Liver (tissue), 9 donors: ENCODE measurements around the gene WNT2. TPM values are rescaled to one million over a fixed set of nuclear protein-coding genes. Genes with fewer than 3 reads are reported as not detected.

Experiments used
- DNase-seq: peaks from one replicate; pipeline ENCODE4 v3.0.0-alpha.2; 2017; ENCODE audit warnings: low spot score
- H3K27ac ChIP-seq, 2 donors: one replicate each; pipeline ENCODE4 v1.7.0; 2013; ENCODE audit warnings: inconsistent platforms in 2 of 2, low read length in 2 of 2, control low read depth in 1 of 2, low read depth in 1 of 2, mild to moderate bottlenecking in 1 of 2
- H3K27me3 ChIP-seq, 4 donors: one replicate each; pipeline versions ENCODE4 v1.6.1 to v1.7.0; 2013; ENCODE audit warnings: low read length in 3 of 4, inconsistent platforms in 1 of 4, mild to moderate bottlenecking in 1 of 4, moderate library complexity in 1 of 4; ENCODE audit not compliant: control insufficient read depth in 4 of 4, insufficient read depth in 4 of 4
- H3K36me3 ChIP-seq, 4 donors: one replicate each; pipeline versions ENCODE4 v1.6.1 to v1.7.0; 2013; ENCODE audit warnings: low read length in 3 of 4, mild to moderate bottlenecking in 3 of 4, low read depth in 1 of 4, moderate library complexity in 1 of 4; ENCODE audit not compliant: control insufficient read depth in 4 of 4, insufficient read depth in 3 of 4
- H3K4me1 ChIP-seq, 4 donors: one replicate each; pipeline versions ENCODE4 v1.6.1 to v1.7.0; 2013; ENCODE audit warnings: low read length in 3 of 4, mild to moderate bottlenecking in 3 of 4, moderate library complexity in 1 of 4; ENCODE audit not compliant: control insufficient read depth in 4 of 4, insufficient read depth in 4 of 4
- H3K4me3 ChIP-seq, 3 donors: one replicate each; pipeline versions ENCODE4 v1.6.1 to v1.7.0; 2013; ENCODE audit warnings: low read length in 3 of 3, control low read depth in 1 of 3, low read depth in 1 of 3, mild to moderate bottlenecking in 1 of 3
- H3K9ac ChIP-seq, 2 donors: one replicate each; pipeline ENCODE4 v1.7.0; 2013; ENCODE audit warnings: low read length in 2 of 2, mild to moderate bottlenecking in 2 of 2, moderate library complexity in 2 of 2, control low read depth in 1 of 2, low read depth in 1 of 2
- H3K9me3 ChIP-seq, 4 donors: one replicate each; pipeline versions ENCODE4 v1.6.1 to v1.7.0; 2013; ENCODE audit warnings: low read length in 3 of 4; ENCODE audit not compliant: control insufficient read depth in 4 of 4
- ATF3 ChIP-seq: IDR thresholded peaks from 2 replicates; pipeline ENCODE4 v1.6.1; 2016; ENCODE audit warnings: antibody characterized with exemption
- CTCF ChIP-seq: fragments of 150-350 bp; IDR thresholded peaks from 2 replicates; pipeline ENCODE4 v1.5.1; 2017; ENCODE audit warnings: improper control_type of control experiment, low read depth, low read length; ENCODE audit not compliant: missing input control
- EGR1 ChIP-seq, 2 donors: IDR thresholded peaks; 2 replicates each; pipeline ENCODE4 v1.6.1; 2016 to 2018; ENCODE audit warnings: antibody characterized with exemption in 2 of 2, low read depth in 2 of 2
- FOXA1 ChIP-seq: IDR thresholded peaks from 2 replicates; pipeline ENCODE4 v1.6.1; 2016; ENCODE audit warnings: antibody characterized with exemption
- FOXA2 ChIP-seq: IDR thresholded peaks from 2 replicates; pipeline ENCODE4 v1.6.1; 2016; ENCODE audit warnings: antibody characterized with exemption
- GABPA ChIP-seq, 2 donors: IDR thresholded peaks in 1 of 2; conservative IDR thresholded peaks in 1 of 2; 2 replicates each; pipeline ENCODE4 v1.6.1; 2016; ENCODE audit warnings: antibody characterized with exemption in 2 of 2, mild to moderate bottlenecking in 1 of 2, moderate library complexity in 1 of 2
- HNF4A ChIP-seq, 2 donors: conservative IDR thresholded peaks; 2 replicates each; pipeline ENCODE4 v1.6.1; 2016; ENCODE audit warnings: antibody characterized with exemption in 2 of 2, mild to moderate bottlenecking in 2 of 2
- HNF4G ChIP-seq: IDR thresholded peaks from 2 replicates; pipeline ENCODE4 v1.6.1; 2016; ENCODE audit warnings: antibody characterized with exemption
- JUND ChIP-seq, 2 donors: IDR thresholded peaks; 2 replicates each; pipeline ENCODE4 v1.6.1; 2016; ENCODE audit warnings: antibody characterized with exemption in 2 of 2
- MAX ChIP-seq: IDR thresholded peaks from 2 replicates; pipeline ENCODE4 v1.6.1; 2016; ENCODE audit warnings: antibody characterized with exemption
- NR2F2 ChIP-seq: IDR thresholded peaks from 2 replicates; pipeline ENCODE4 v1.6.1; 2016; ENCODE audit warnings: antibody characterized with exemption
- RAD21 ChIP-seq, 2 donors: IDR thresholded peaks; 2 replicates each; pipeline ENCODE4 v1.6.1; 2016; ENCODE audit warnings: antibody characterized with exemption in 2 of 2, mild to moderate bottlenecking in 2 of 2
- REST ChIP-seq: IDR thresholded peaks from 2 replicates; pipeline ENCODE4 v1.6.1; 2016; ENCODE audit warnings: antibody characterized with exemption, mild to moderate bottlenecking
- RXRA ChIP-seq, 2 donors: IDR thresholded peaks; 2 replicates each; pipeline ENCODE4 v1.6.1; 2017 to 2018; ENCODE audit warnings: antibody characterized with exemption in 2 of 2, mild to moderate bottlenecking in 1 of 2
- SP1 ChIP-seq: IDR thresholded peaks from 2 replicates; pipeline ENCODE4 v1.6.1; 2018; ENCODE audit warnings: antibody characterized with exemption, mild to moderate bottlenecking
- TAF1 ChIP-seq: conservative IDR thresholded peaks from 2 replicates; pipeline ENCODE4 v1.6.1; 2016; ENCODE audit warnings: antibody characterized with exemption, mild to moderate bottlenecking
- YY1 ChIP-seq: IDR thresholded peaks from 2 replicates; pipeline ENCODE4 v1.6.1; 2016; ENCODE audit warnings: antibody characterized with exemption, mild to moderate bottlenecking
- ZBTB33 ChIP-seq: IDR thresholded peaks from 2 replicates; pipeline ENCODE4 v1.6.1; 2016; ENCODE audit warnings: antibody characterized with exemption
- WGBS: extraction: QIAGEN DNeasy Blood & Tissue Kit; methylation state at CpG from one replicate; pipeline ENCODE4 v1.1.7; 2013; 5-methylcytosine and 5-hydroxymethylcytosine counted together
- polyA plus RNA-seq, 2 donors: library from polyadenylated mRNA; stranded (reverse) in 1 of 2; unstranded in 1 of 2; fragments of 200-250 nt in 1 of 2; fragments of >200 nt in 1 of 2; fragmentation: Nextera tagmentation in 1 of 2; extraction: Ambion mirVana in 1 of 2; gene quantifications; one replicate each; pipeline versions ENCODE4 v1.2.1 to v1.2.3, GENCODE V29; 2013 to 2015
- total RNA-seq, 2 donors: library from RNA; depleted of rRNA; stranded (reverse); fragments of >200 nt; gene quantifications; one replicate each; pipeline ENCODE4 v1.2.3, GENCODE V29; 2014
- donor health status: healthy.
- donor health status: healthy.
- donor health status: healthy.
- donor health status: healthy.
- donor health status: healthy.

The WNT2 gene
- total and polyA plus RNA-seq, 4 donors: 1.1 to 2.0 (median 1.6) TPM

GRCh38 chr7:117323305-117323850, 520 bp upstream of the WNT2 start:
- H3K27me3 ChIP-seq: peaks cover 0 to 12% (median 6%) of the 10 kb centered on the region in 4 donors
- H3K27ac ChIP-seq: no peak overlapping the region
- peaks cover 11 to 24% (median 21%) of the 10 kb centered on the region in 4 donors for H3K4me1 ChIP-seq
- peak overlapping the region in 2 of 3 donors; percentile 7 to 42 for H3K4me3 ChIP-seq
- H3K9me3 ChIP-seq: no peaks in the 10 kb centered on the region
- H3K9ac ChIP-seq: no peak overlapping the region
- no peaks in the 10 kb centered on the region for H3K36me3 ChIP-seq
- WGBS: 2% methylated on average over 25 of the region's 25 CpGs
- no peak for TF ChIP-seq HNF4A (conservative IDR thresholded peaks at IDR 0.05)
- TF ChIP-seq ZBTB33: no peak
- no peak for TF ChIP-seq CTCF
- TF ChIP-seq FOXA1: no peak
- no peak for DNase-seq

GRCh38 chr7:117320523-117320922, 2.3 kb downstream of the WNT2 start:
- Histone ChIP-seq H3K9ac (no peak overlapping the region), H3K9me3 (no peaks in the 10 kb centered on the region), H3K4me1 (peaks cover 11 to 24% (median 21%) of the 10 kb centered on the region in 4 donors), H3K27me3 (peaks cover 0 to 12% (median 6%) of the 10 kb centered on the region in 4 donors), H3K4me3 (no peak overlapping the region), H3K27ac (no peak overlapping the region), H3K36me3 (no peaks in the 10 kb centered on the region)
- 83% methylated on average over 10 of the region's 10 CpGs for WGBS
- no peak for TF ChIP-seq ZBTB33
- no peak for TF ChIP-seq YY1
- no peak for TF ChIP-seq FOXA1
- no peak for TF ChIP-seq NR2F2
- TF ChIP-seq EGR1 (IDR thresholded peaks at IDR 0.05; ENCODE audit: low read depth in 2 of 2): no peak
- no peak for TF ChIP-seq MAX
- no peak for TF ChIP-seq RXRA (IDR thresholded peaks at IDR 0.05)
- no peak for TF ChIP-seq REST
- no peak for TF ChIP-seq RAD21 (IDR thresholded peaks at IDR 0.05)
- no peak for TF ChIP-seq FOXA2
- TF ChIP-seq CTCF: no peak
- no peak for TF ChIP-seq JUND (IDR thresholded peaks at IDR 0.05)
- TF ChIP-seq ATF3: no peak
- TF ChIP-seq SP1: no peak
- TF ChIP-seq HNF4G: no peak
- no peak for TF ChIP-seq HNF4A (conservative IDR thresholded peaks at IDR 0.05)
- no peak for TF ChIP-seq GABPA (IDR thresholded peaks at IDR 0.05 in 1 of 2, conservative IDR thresholded peaks at IDR 0.05 in 1 of 2)
- TF ChIP-seq TAF1: no peak
- DNase-seq: no peak
